Measurements from ENCODE around the gene LRRC23.

DNA sequence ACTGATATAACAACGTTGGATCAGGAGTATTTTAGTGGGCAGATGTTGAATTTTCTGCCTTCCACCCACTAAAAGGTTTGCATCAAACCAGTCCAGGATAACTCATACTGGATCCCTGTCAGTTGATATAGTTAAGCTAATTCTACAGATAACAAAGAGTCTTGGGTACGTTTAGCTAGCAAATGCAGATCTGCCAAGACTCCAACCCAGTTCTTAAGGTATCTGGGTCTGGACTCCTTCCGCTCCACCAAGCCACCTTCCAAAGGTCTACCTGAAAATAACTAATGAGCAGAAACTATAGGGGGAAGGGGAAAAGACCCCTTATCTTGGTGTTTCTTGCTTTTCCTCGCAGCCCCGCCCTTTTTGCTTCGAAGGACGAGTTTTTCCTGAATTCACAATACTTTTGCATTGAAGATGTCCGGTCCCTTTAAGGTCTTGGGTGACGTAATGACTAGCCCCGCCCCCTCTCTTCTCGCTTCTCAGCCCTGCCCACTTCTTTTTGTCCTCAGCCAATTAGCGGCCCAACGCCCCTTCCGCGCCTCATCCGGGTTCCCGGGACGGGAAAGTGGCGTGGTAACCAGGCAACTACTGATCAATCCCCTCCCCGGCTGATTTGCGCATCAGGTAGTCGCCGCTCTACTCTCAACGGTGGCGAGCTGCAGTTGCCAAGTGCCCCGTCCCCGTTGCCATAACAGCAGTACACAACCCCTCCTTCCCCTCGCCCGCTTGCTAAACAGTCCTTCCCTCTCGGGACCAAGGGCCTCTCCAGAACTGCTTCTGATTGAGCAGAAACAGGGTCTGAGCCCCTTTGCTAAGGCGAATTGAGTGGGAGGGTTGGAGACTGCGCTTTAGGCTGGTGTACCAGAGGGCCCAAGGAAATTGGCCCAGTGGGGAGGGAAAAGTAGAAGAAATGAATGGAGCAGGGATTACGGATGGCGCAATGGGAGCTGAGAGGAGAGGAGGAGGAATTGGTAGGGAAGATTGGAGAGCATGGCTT lies at the start of gene LRRC23:
- TF ChIP-seq CTCF (IDR thresholded peaks at IDR 0.05), result no peak
- TF ChIP-seq POLR2A (IDR thresholded peaks at IDR 0.05), result no peak

Measured in right lobe of liver (tissue), 4 donors.